IMR-90 (cell line): ENCODE measurements around the gene HSPA9. TPM values are rescaled to one million over a fixed set of nuclear protein-coding genes. Genes with fewer than 3 reads are reported as not detected.

ENCODE experiments used
- ATAC-seq: fragments of 200-7000 bp; cut with Tn5 transposase; 2 replicates; pipeline ENCODE4 v1.9.1; 2020; ENCODE audit warnings: low read depth, mild to moderate bottlenecking, moderate library complexity
- BruUV-seq: library from RNA; stranded (reverse); fragments of 400-500 nt; replicated peaks from 2 replicates; lab custom pipeline; 2021; lab: Mats Ljungman, UMichigan
- CTCF ChIA-PET: fragments of 300-600 bp; formaldehyde crosslinking; extraction: SDS; loops from one replicate; lab custom pipeline; 2021; ENCODE audit warnings: antibody characterized with exemption; lab: Yijun Ruan, JAX
- POLR2A ChIA-PET: fragments of 300-600 bp; sonication (Branson Sonifier 250); formaldehyde crosslinking; loops from one replicate; lab custom pipeline; 2022; ENCODE audit warnings: antibody characterized with exemption; ENCODE audit not compliant: unreplicated experiment; lab: Charles Lee
- DNase-seq: peaks from one replicate; pipeline ENCODE4 v3.0.0; 2013
- H2AFZ ChIP-seq: replicated peaks from 2 replicates; pipeline ENCODE3; 2013; ENCODE audit warnings: low read length, mild to moderate bottlenecking; ENCODE audit not compliant: poor library complexity
- H2AK5ac ChIP-seq: 2 replicates; pipeline ENCODE4 v1.6.1; 2013; ENCODE audit warnings: low read depth, low read length, inconsistent platforms
- H2AK9ac ChIP-seq: replicated peaks from 2 replicates; pipeline ENCODE3; 2013; ENCODE audit warnings: mild to moderate bottlenecking, low read depth, low read length, moderate library complexity; ENCODE audit not compliant: poor library complexity
- H2BK120ac ChIP-seq: 2 replicates; pipeline ENCODE4 v1.6.1; 2013; ENCODE audit warnings: low read depth, low read length, inconsistent platforms
- H2BK15ac ChIP-seq: 3 replicates; pipeline ENCODE4 v1.6.1; 2013; ENCODE audit warnings: low read depth, low read length, inconsistent platforms
- H2BK20ac ChIP-seq: 2 replicates; pipeline ENCODE4 v1.6.1; 2013; ENCODE audit warnings: low read depth, mild to moderate bottlenecking, inconsistent platforms, low read length, moderate library complexity
- H2BK5ac ChIP-seq: 2 replicates; pipeline ENCODE4 v1.6.1; 2013; ENCODE audit warnings: mild to moderate bottlenecking, low read depth, low read length, inconsistent platforms; ENCODE audit not compliant: poor library complexity, severe bottlenecking
- H3K14ac ChIP-seq: replicated peaks from 2 replicates; pipeline ENCODE4 v1.6.1; 2013; ENCODE audit warnings: low read depth, low read length, inconsistent platforms
- H3K18ac ChIP-seq: 2 replicates; pipeline ENCODE4 v1.6.1; 2013; ENCODE audit warnings: low read depth, low read length, control low read depth
- H3K23ac ChIP-seq: 2 replicates; pipeline ENCODE4 v1.6.1; 2013; ENCODE audit warnings: low read depth, low read length, inconsistent platforms
- H3K27ac ChIP-seq: 2 replicates; pipeline ENCODE4 v1.5.1; 2013; ENCODE audit warnings: mild to moderate bottlenecking, control low read depth, low read length; ENCODE audit not compliant: insufficient read depth
- H3K27me3 ChIP-seq: 2 replicates; pipeline ENCODE4 v1.6.1; 2013; ENCODE audit warnings: low read length; ENCODE audit not compliant: control insufficient read depth, insufficient read depth
- H3K36me3 ChIP-seq: 2 replicates; pipeline ENCODE4 v1.6.1; 2013; ENCODE audit warnings: low read length, mixed read lengths; ENCODE audit not compliant: control insufficient read depth, insufficient read depth
- H3K4ac ChIP-seq: 2 replicates; pipeline ENCODE4 v1.6.1; 2013; ENCODE audit warnings: low read depth, low read length, inconsistent platforms
- H3K4me1 ChIP-seq: 2 replicates; pipeline ENCODE4 v1.6.1; 2013; ENCODE audit warnings: low read length, mixed read lengths; ENCODE audit not compliant: control insufficient read depth, insufficient read depth
- H3K4me2 ChIP-seq: 2 replicates; pipeline ENCODE4 v1.6.1; 2013; ENCODE audit warnings: low read depth, mild to moderate bottlenecking, control low read depth, low read length, moderate library complexity
- H3K4me3 ChIP-seq: 2 replicates; pipeline ENCODE4 v1.5.1; 2013; ENCODE audit warnings: low read depth, mild to moderate bottlenecking, control low read depth, low read length, moderate library complexity; ENCODE audit not compliant: insufficient read depth
- H3K56ac ChIP-seq: 2 replicates; pipeline ENCODE4 v1.6.1; 2013; ENCODE audit warnings: low read length, inconsistent platforms; ENCODE audit not compliant: insufficient read depth; ENCODE audit errors: extremely low read depth
- H3K79me1 ChIP-seq, 2 experiments: 2 replicates each; pipeline ENCODE4 v1.6.1; 2013; ENCODE audit warnings: low read length in 2 of 2, inconsistent platforms in 1 of 2, low read depth in 1 of 2
- H3K9ac ChIP-seq: 2 replicates; pipeline ENCODE4 v1.6.1; 2013; ENCODE audit warnings: low read depth, low read length, control low read depth
- H3K9me1 ChIP-seq: 2 replicates; pipeline ENCODE4 v1.6.1; 2013; ENCODE audit warnings: low read length, inconsistent platforms; ENCODE audit not compliant: insufficient read depth
- H3K9me3 ChIP-seq: 2 replicates; pipeline ENCODE4 v1.6.1; 2013; ENCODE audit warnings: low read length; ENCODE audit not compliant: control insufficient read depth, insufficient read depth
- H4K20me1 ChIP-seq: 2 replicates; pipeline ENCODE4 v1.6.1; 2013; ENCODE audit warnings: low read length, inconsistent platforms; ENCODE audit not compliant: insufficient read depth
- H4K5ac ChIP-seq: 2 replicates; pipeline ENCODE4 v1.6.1; 2013; ENCODE audit warnings: mild to moderate bottlenecking, low read depth, low read length, control low read depth
- H4K8ac ChIP-seq, 2 experiments: 2 replicates each; pipeline ENCODE4 v1.6.1; 2013; ENCODE audit warnings: low read depth in 2 of 2, low read length in 2 of 2, control low read depth in 1 of 2, inconsistent platforms in 1 of 2
- H4K91ac ChIP-seq: 2 replicates; pipeline ENCODE4 v1.6.1; 2013; ENCODE audit warnings: low read depth, low read length, inconsistent platforms; ENCODE audit not compliant: insufficient read depth
- CTCF ChIP-seq: conservative IDR thresholded peaks from 2 replicates; pipeline ENCODE4 v1.5.1; 2012; ENCODE audit warnings: mild to moderate bottlenecking, low read depth, low read length, improper control_type of control experiment
- NFE2L2 ChIP-seq: fragments of 150-350 bp; IDR thresholded peaks from 2 replicates; pipeline ENCODE4 v1.6.1; 2016; ENCODE audit warnings: low read depth, mild to moderate bottlenecking, low read length
- RCOR1 ChIP-seq: IDR thresholded peaks from 2 replicates; pipeline ENCODE4 v1.6.1; 2012; ENCODE audit warnings: mild to moderate bottlenecking, low read length, improper control_type of control experiment; ENCODE audit not compliant: insufficient replicate concordance
- WGBS, 2 experiments: methylation state at CpG; one replicate each; pipeline versions ENCODE4 v1.1.5 to v1.1.7; 2013; ENCODE audit warnings: missing lambda C conversion rate in 2 of 2; ENCODE audit not compliant: insufficient read length in 1 of 2; ENCODE audit errors: extremely low coverage in 2 of 2; 5-methylcytosine and 5-hydroxymethylcytosine counted together
- dilution Hi-C: fragments of 300-500 bp; cut with HindIII; formaldehyde crosslinking; loops from one replicate; pipeline ENCODE4 v1.14.3; 2018; ENCODE audit warnings: low sequenced_read_pairs; ENCODE audit not compliant: unreplicated experiment
- in situ Hi-C: fragments of 300-500 bp; cut with MboI; formaldehyde crosslinking; loops from 3 replicates; pipeline ENCODE4 v1.14.3; 2019; ENCODE audit warnings: low sequenced_read_pairs, inconsistent platforms, mixed read lengths
- intact Hi-C: fragments of 100-400 bp; cut with micrococcal nuclease; formaldehyde crosslinking; loops from 2 replicates; pipeline ENCODE4 v1.10.0; 2022
- polyA plus RNA-seq, 3 experiments: library from polyadenylated mRNA; depleted of rRNA; stranded (reverse); fragments of >200 nt; gene quantifications; 2 replicates each; pipeline ENCODE4 v1.2.3, GENCODE V29; 2012; ENCODE audit warnings: low replicate concordance in 1 of 3
- total RNA-seq: library from RNA; depleted of rRNA; stranded (reverse); fragments of >200 nt; gene quantifications from 2 replicates; pipeline ENCODE4 v1.2.3, GENCODE V29; 2012

The HSPA9 gene
- total and polyA plus RNA-seq, 2 of the 4 experiments (the other 2 are of a cell fraction): 157 to 472 TPM

GRCh38 chr5:138596105-138596881, 21.1 kb upstream of the HSPA9 start (continued):
- no peak for TF ChIP-seq RCOR1

- Histone ChIP-seq H3K56ac (no peak overlapping the region), H3K4me2 (no peak overlapping the region), H2BK20ac (no peak overlapping the region), H3K27me3 (peaks cover 29% of the 10 kb centered on the region), H2BK5ac (no peak overlapping the region), H3K9me1 (no peaks in the 10 kb centered on the region), H3K79me1 (no peaks in the 10 kb centered on the region), H2AK5ac (no peak overlapping the region), H2AK9ac (no peak overlapping the region), H3K4me3 (no peak overlapping the region), H3K27ac (no peak overlapping the region), H3K9me3 (no peaks in the 10 kb centered on the region), H2BK120ac (no peak overlapping the region), H3K18ac (no peak overlapping the region), H4K8ac (no peak overlapping the region), H4K20me1 (no peaks in the 10 kb centered on the region), H3K14ac (no peak overlapping the region), H3K9ac (no peak overlapping the region), H4K5ac (no peak overlapping the region), H3K4me1 (no peaks in the 10 kb centered on the region), H3K36me3 (no peaks in the 10 kb centered on the region), H3K4ac (no peak overlapping the region), H2BK15ac (no peak overlapping the region), H3K23ac (no peak overlapping the region), H2AFZ (no peak overlapping the region), H4K91ac (no peak overlapping the region)
- TF ChIP-seq NFE2L2 (no peak), CTCF (0 out of 2 replicates have a peak, but pooled peaks have one; percentile 11)
- DNase-seq (no peak), ATAC-seq (no peak)
- intact Hi-C loops: no loop called here
- BruUV-seq: no TSS peak
- in situ Hi-C loops: no loop called here
- CTCF ChIA-PET: interaction anchor here (1.3 kb wide), 1 partner anchor 16 kb away, joined by 3 read pairs; no protein-coding TSS in a partner anchor
- dilution Hi-C loops: no loop called here
- POLR2A ChIA-PET: interaction anchor here (0.5 kb wide), 1 partner anchor 103 kb away, joined by 7 read pairs; no protein-coding TSS in a partner anchor
- WGBS, 2 experiments: no CpG with 5 or more reads among the region's 4 CpGs
Observed at GRCh38 chr5:138595180-138595795, 20.1 kb upstream of the HSPA9 start.
